Loucy (cell line): ENCODE measurements around the gene TIMMDC1.

Experiments used
- H2AFZ ChIP-seq: fragments of 200-600 bp; sonication (generic); 2 replicates; pipeline ENCODE4 v1.6.0; 2016; ENCODE audit warnings: antibody characterized with exemption, mild to moderate bottlenecking, low read length, moderate library complexity
- H3F3A ChIP-seq: fragments of 200-600 bp; 2 replicates; pipeline ENCODE4 v1.6.0; 2016; ENCODE audit warnings: antibody characterized with exemption, low read depth, mild to moderate bottlenecking
- H3K27me3 ChIP-seq: fragments of 200-600 bp; sonication (generic); 2 replicates; pipeline ENCODE4 v1.6.1; 2014; ENCODE audit warnings: low read length, mild to moderate bottlenecking; ENCODE audit not compliant: insufficient read depth, poor library complexity, severe bottlenecking
- H3K36me3 ChIP-seq: fragments of 200-600 bp; sonication (generic); 2 replicates; pipeline ENCODE4 v1.6.1; 2016; ENCODE audit warnings: low read length; ENCODE audit not compliant: insufficient read depth
- H3K4me1 ChIP-seq: fragments of 200-600 bp; sonication (generic); 2 replicates; pipeline ENCODE4 v1.5.1; 2014; ENCODE audit warnings: low read length, mild to moderate bottlenecking; ENCODE audit not compliant: insufficient read depth, poor library complexity, severe bottlenecking
- H3K4me2 ChIP-seq: fragments of 200-600 bp; sonication (generic); 2 replicates; pipeline ENCODE4 v1.6.0; 2014; ENCODE audit warnings: antibody characterized with exemption, low read length, low read depth, mild to moderate bottlenecking; ENCODE audit not compliant: poor library complexity, severe bottlenecking
- H3K4me3 ChIP-seq: fragments of 200-600 bp; sonication (generic); 2 replicates; pipeline ENCODE4 v1.5.1; 2014; ENCODE audit warnings: low read length, mild to moderate bottlenecking, mixed read lengths; ENCODE audit not compliant: poor library complexity, severe bottlenecking
- H3K79me2 ChIP-seq: fragments of 200-600 bp; sonication (generic); 2 replicates; pipeline ENCODE4 v1.6.1; 2014; ENCODE audit warnings: low read length; ENCODE audit not compliant: insufficient read depth
- H3K9ac ChIP-seq: fragments of 200-600 bp; sonication (generic); 2 replicates; pipeline ENCODE4 v1.6.0; 2014; ENCODE audit warnings: mild to moderate bottlenecking, low read depth, low read length, moderate library complexity; ENCODE audit not compliant: poor library complexity, severe bottlenecking
- H3K9me2 ChIP-seq: fragments of 200-600 bp; sonication (generic); replicated peaks from 2 replicates; pipeline ENCODE4 v1.6.1; 2016; ENCODE audit warnings: low read depth, low read length, mixed read lengths
- H3K9me3 ChIP-seq: fragments of 200-600 bp; sonication (generic); 2 replicates; pipeline ENCODE4 v1.6.1; 2014; ENCODE audit warnings: mild to moderate bottlenecking, antibody characterized with exemption, low read length, low read depth; ENCODE audit not compliant: insufficient read depth
- H4K20me1 ChIP-seq: fragments of 200-600 bp; sonication (generic); 2 replicates; pipeline ENCODE4 v1.6.0; 2014; ENCODE audit warnings: antibody characterized with exemption, low read length, mild to moderate bottlenecking; ENCODE audit not compliant: insufficient read depth, poor library complexity, severe bottlenecking
- EZH2phosphoT487 ChIP-seq: fragments of 200-600 bp; IDR thresholded peaks from 2 replicates; pipeline ENCODE4 v1.6.1; 2018; ENCODE audit warnings: antibody characterized with exemption, mild to moderate bottlenecking, moderate library complexity, borderline replicate concordance
- TF ChIP-seq, protein P1 (sequence below): fragments of 200-600 bp; sonication (generic); conservative IDR thresholded peaks from 2 replicates; pipeline ENCODE4 v1.5.1; 2014; ENCODE audit warnings: mild to moderate bottlenecking, antibody characterized with exemption, low read length

The TIMMDC1 gene

DNA sequence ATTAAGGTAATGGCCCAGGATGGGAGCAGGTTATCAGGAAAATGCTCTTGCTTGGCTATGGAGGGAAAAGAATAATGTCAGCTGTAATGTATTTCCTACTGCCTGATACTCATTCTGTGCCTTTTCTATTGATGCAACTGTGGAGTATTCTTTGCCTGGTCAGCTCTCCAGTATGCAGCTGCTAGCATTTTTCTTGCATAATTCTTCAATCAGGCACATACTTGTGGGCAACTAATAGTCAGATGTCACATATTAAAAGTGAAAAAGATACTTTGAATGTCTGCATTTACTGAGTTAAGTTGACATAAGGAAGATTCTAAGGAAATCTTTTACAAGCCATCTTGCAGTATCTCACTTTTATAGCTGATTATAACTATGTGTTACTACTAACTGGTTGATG lies 31.5 kb downstream of the TIMMDC1 start:
- no peaks in the 10 kb centered on the region for H3F3A ChIP-seq
- no peak overlapping the region for H3K4me3 ChIP-seq
- H3K4me2 ChIP-seq = no peak overlapping the region
- H3K36me3 ChIP-seq = no peaks in the 10 kb centered on the region
- H2AFZ ChIP-seq = no peak overlapping the region
- no peaks in the 10 kb centered on the region for H3K79me2 ChIP-seq
- H3K9me2 ChIP-seq = no peaks in the 10 kb centered on the region
- no peaks in the 10 kb centered on the region for H3K4me1 ChIP-seq
- no peak overlapping the region for H3K9ac ChIP-seq
- no peaks in the 10 kb centered on the region for H3K9me3 ChIP-seq
- H3K27me3 ChIP-seq = no peaks in the 10 kb centered on the region
- TF ChIP-seq EZH2phosphoT487 = no peak
- TF ChIP-seq, protein P1, sequence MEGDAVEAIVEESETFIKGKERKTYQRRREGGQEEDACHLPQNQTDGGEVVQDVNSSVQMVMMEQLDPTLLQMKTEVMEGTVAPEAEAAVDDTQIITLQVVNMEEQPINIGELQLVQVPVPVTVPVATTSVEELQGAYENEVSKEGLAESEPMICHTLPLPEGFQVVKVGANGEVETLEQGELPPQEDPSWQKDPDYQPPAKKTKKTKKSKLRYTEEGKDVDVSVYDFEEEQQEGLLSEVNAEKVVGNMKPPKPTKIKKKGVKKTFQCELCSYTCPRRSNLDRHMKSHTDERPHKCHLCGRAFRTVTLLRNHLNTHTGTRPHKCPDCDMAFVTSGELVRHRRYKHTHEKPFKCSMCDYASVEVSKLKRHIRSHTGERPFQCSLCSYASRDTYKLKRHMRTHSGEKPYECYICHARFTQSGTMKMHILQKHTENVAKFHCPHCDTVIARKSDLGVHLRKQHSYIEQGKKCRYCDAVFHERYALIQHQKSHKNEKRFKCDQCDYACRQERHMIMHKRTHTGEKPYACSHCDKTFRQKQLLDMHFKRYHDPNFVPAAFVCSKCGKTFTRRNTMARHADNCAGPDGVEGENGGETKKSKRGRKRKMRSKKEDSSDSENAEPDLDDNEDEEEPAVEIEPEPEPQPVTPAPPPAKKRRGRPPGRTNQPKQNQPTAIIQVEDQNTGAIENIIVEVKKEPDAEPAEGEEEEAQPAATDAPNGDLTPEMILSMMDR = no peak
- H4K20me1 ChIP-seq = no peaks in the 10 kb centered on the region

DNA sequence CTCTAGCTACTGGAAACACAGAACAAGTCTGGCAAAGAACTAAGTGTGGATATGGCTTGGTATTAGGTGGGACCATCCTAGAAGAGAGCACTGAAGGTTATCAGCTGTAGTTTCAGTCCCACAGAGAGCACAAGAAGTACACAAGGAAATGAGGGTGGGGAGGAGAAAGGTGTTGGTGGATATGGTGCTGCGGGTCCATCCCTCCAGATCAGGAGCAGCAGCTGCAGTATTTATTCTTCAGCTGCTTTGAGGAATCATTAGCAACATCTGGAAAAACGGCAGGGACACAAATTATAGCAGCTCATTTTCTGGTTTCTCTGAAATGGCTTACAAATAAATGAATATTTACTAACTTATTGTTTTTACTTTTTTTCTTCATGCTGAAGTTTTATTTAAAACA lies 32.1 kb downstream of the TIMMDC1 start:
- no peak overlapping the region for H2AFZ ChIP-seq
- no peak overlapping the region for H3K9ac ChIP-seq
- no peaks in the 10 kb centered on the region for H4K20me1 ChIP-seq
- no peak for TF ChIP-seq EZH2phosphoT487
- TF ChIP-seq, protein P1 = no peak
- H3K79me2 ChIP-seq = no peaks in the 10 kb centered on the region
- no peak overlapping the region for H3K4me3 ChIP-seq
- no peaks in the 10 kb centered on the region for H3K36me3 ChIP-seq
- H3F3A ChIP-seq = no peaks in the 10 kb centered on the region
- no peaks in the 10 kb centered on the region for H3K4me1 ChIP-seq
- no peaks in the 10 kb centered on the region for H3K27me3 ChIP-seq
- H3K9me2 ChIP-seq = no peaks in the 10 kb centered on the region
- no peaks in the 10 kb centered on the region for H3K9me3 ChIP-seq
- H3K4me2 ChIP-seq = no peak overlapping the region

DNA sequence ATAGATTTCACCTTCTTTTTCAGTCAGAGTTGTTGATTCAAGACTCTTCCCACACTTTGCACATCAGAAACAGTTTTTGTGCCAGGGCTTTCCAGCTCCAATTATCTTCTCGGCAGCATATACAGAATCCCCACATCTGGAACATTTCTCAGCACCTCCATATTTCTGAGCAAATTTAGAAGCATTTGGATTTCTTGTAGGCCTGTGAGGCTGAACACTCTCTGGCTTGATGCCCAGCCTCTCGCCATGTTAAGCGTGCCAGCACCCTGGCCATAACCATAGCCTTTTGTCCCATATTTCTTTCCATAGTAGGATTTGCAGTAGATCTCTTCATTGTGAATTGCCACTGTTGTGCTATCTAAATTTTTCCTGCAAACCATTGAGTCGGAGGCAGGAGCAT lies 32.8 kb downstream of the TIMMDC1 start:
- Histone ChIP-seq H3K4me1 (no peaks in the 10 kb centered on the region), H3K4me3 (no peak overlapping the region), H3K9me2 (no peaks in the 10 kb centered on the region), H3K9me3 (no peaks in the 10 kb centered on the region), H3K4me2 (no peak overlapping the region), H3K9ac (no peak overlapping the region), H2AFZ (no peak overlapping the region), H3K36me3 (no peaks in the 10 kb centered on the region), H3K27me3 (no peaks in the 10 kb centered on the region), H4K20me1 (no peaks in the 10 kb centered on the region), H3K79me2 (no peaks in the 10 kb centered on the region), H3F3A (no peaks in the 10 kb centered on the region)
- TF ChIP-seq, protein P1 = no peak
- TF ChIP-seq EZH2phosphoT487 = no peak
